Upper lobe of right lung (tissue), 1 donor: Measurements from ENCODE around the gene AQR. TPM values are rescaled to one million over a fixed set of nuclear protein-coding genes. Genes with fewer than 3 reads are reported as not detected.

Experiments used
- ATAC-seq: fragments of 200-7000 bp; cut with Tn5 transposase; one replicate; pipeline ENCODE4 v1.9.1; 2020; ENCODE audit warnings: mild to moderate bottlenecking, moderate library complexity
- DNase-seq: peaks from one replicate; pipeline ENCODE4 v3.0.0-alpha.2; 2020
- H3K27ac ChIP-seq: fragments of 200-600 bp; one replicate; pipeline ENCODE4 v1.8.0; 2022
- H3K27me3 ChIP-seq: fragments of 200-600 bp; one replicate; pipeline ENCODE4 v1.8.0; 2022; ENCODE audit warnings: mild to moderate bottlenecking
- H3K36me3 ChIP-seq: fragments of 200-600 bp; one replicate; pipeline ENCODE4 v1.8.0; 2022
- H3K4me1 ChIP-seq: fragments of 200-600 bp; one replicate; pipeline ENCODE4 v1.8.0; 2022
- H3K4me3 ChIP-seq: fragments of 200-600 bp; one replicate; pipeline ENCODE4 v1.8.0; 2022; ENCODE audit warnings: mild to moderate bottlenecking
- H3K9me3 ChIP-seq: fragments of 200-600 bp; one replicate; pipeline ENCODE4 v1.8.0; 2022
- intact Hi-C: fragments of 100-400 bp; cut with DNase I; formaldehyde crosslinking; loops from one replicate; pipeline ENCODE4 v1.11.0; 2022
- long read RNA-seq: library from polyadenylated mRNA; unstranded; transcript quantifications from one replicate; pipeline ENCODE4 v2.0.0, GENCODE V29; 2021
- total RNA-seq: library from RNA; stranded (reverse); fragmentation: NEBNext Ultra II Directional; extraction: Animal tissue kit (Norgen Biotek cat#: 25700); gene quantifications from one replicate; pipeline ENCODE4 v1.2.1, GENCODE V29; 2021
- TF ChIP-seq, protein P1 (sequence below): fragments of 200-600 bp; IDR thresholded peaks from one replicate; pipeline ENCODE4 v1.8.0; 2022; ENCODE audit warnings: antibody characterized with exemption
- donor health status: DM: no; HTN: yes; CAD: no; lungs with severe emphysema.

The AQR gene
- 28.2 TPM for total RNA-seq
- long read RNA-seq, full-length matches to known transcripts: 28 of 36 reads
- long read RNA-seq, partial matches to known transcripts: 4 of 36 reads
- long read RNA-seq, other reads (novel, unspliced or antisense): 4 of 36 reads

DNA sequence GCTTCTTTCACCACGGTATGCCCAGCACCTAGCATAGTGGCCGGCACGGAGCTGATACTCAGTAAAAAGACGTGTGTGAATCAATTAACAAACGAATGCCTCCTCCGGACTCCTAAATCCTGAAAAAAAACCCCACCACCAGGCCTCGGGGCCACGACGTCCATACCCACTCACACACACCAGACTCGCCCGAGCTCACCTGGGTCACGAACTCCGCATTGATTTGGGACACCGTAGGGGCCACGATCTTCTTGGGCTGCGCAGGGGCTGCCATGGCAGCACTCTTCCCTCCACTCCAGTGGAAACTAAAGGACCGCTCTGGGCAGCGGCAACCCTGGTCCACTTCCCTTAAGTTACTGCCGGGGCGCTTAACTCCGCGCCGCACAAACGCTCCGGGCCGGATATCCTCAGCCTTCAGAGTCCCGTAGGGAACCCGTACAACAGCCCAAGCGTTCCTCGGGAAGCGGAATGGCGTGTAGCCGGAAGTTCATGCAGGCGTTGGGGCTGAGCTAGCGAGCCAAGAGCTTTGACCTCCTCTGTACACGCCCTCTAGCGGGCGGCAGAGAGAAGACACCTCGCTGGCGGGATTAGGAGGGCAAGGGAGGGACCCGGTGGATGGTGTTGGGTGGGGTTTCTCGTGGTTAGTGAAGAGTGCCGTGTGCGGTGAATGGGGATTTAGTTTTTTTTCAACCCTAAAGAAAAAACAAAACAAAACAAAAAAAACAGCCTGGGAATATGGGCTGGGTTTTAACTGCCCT is at the start of gene AQR:
Gene AQR, minus strand, starts transcription at position 403 of the 758 bp plus-strand sequence. Its CDS starts 129 bp downstream, at position 274.
- intact Hi-C loops: no loop called here
- H3K36me3 ChIP-seq: no peaks in the 10 kb centered on the region
- peak within 1 kb of the TSS; percentile 98 for H3K4me3 ChIP-seq
- H3K27ac ChIP-seq: peak within 1 kb of the TSS; percentile 86
- TF ChIP-seq, protein P1, sequence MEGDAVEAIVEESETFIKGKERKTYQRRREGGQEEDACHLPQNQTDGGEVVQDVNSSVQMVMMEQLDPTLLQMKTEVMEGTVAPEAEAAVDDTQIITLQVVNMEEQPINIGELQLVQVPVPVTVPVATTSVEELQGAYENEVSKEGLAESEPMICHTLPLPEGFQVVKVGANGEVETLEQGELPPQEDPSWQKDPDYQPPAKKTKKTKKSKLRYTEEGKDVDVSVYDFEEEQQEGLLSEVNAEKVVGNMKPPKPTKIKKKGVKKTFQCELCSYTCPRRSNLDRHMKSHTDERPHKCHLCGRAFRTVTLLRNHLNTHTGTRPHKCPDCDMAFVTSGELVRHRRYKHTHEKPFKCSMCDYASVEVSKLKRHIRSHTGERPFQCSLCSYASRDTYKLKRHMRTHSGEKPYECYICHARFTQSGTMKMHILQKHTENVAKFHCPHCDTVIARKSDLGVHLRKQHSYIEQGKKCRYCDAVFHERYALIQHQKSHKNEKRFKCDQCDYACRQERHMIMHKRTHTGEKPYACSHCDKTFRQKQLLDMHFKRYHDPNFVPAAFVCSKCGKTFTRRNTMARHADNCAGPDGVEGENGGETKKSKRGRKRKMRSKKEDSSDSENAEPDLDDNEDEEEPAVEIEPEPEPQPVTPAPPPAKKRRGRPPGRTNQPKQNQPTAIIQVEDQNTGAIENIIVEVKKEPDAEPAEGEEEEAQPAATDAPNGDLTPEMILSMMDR: peak; percentile 95
- no peaks in the 10 kb centered on the region for H3K27me3 ChIP-seq
- H3K9me3 ChIP-seq: no peaks in the 10 kb centered on the region
- H3K4me1 ChIP-seq: peaks cover 19% of the 10 kb centered on the region
- DNase-seq: peak; percentile 97
- peak; percentile 100 for ATAC-seq

DNA sequence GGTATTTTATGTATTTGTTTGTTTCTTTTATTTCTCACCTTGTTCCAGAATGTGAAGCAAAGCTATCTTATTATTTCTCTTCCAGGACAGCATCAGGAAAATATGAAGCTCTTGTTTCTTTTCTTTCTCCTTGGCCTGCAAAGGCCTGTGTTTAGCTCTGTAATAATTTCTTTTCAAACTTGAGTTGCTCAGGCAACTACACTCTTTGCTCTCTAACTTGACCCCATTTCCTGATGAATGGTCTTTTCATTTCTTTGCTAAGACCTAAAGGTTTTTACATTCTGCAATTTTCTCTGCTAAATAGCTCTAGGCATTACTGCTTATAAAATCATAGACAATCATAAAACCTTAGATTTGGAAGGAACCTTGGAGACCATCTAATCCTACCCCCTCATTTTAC is 44.7 kb upstream of the AQR start:
- no peak for ATAC-seq
- no peak overlapping the region for H3K4me3 ChIP-seq

DNA sequence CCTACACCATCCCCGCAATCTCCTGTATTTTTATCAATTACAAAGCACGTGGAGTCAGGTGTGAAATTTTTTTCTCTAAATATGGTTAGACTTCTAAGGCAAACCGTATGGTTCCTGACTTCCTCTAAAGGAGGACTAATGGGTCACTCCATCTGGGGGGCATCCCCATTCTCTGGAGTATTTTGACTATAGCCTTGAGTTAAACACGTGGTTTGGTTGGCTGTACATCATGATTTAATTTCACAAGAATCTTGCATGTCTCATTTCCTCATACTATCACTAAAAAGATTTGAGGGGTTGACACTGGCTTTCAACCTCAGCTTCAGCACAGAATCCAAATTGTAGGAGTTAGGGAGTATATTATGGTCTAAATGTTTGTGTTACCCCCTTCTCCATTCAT is 43.8 kb upstream of the AQR start:
- ATAC-seq (no peak), DNase-seq (no peak)
- Histone ChIP-seq H3K9me3 (no peaks in the 10 kb centered on the region), H3K4me1 (no peaks in the 10 kb centered on the region), H3K27me3 (no peaks in the 10 kb centered on the region), H3K36me3 (no peaks in the 10 kb centered on the region), H3K27ac (no peak overlapping the region), H3K4me3 (no peak overlapping the region)
- TF ChIP-seq, protein P1: no peak
- intact Hi-C loops: no loop called here

More for the DNA sequence above, 44.7 kb upstream of the AQR start:
- Histone ChIP-seq H3K36me3 (no peaks in the 10 kb centered on the region), H3K4me1 (no peaks in the 10 kb centered on the region), H3K27me3 (no peaks in the 10 kb centered on the region), H3K27ac (no peak overlapping the region), H3K9me3 (no peaks in the 10 kb centered on the region)
- TF ChIP-seq, protein P1: no peak
- DNase-seq: no peak
- intact Hi-C loops: no loop called here

DNA sequence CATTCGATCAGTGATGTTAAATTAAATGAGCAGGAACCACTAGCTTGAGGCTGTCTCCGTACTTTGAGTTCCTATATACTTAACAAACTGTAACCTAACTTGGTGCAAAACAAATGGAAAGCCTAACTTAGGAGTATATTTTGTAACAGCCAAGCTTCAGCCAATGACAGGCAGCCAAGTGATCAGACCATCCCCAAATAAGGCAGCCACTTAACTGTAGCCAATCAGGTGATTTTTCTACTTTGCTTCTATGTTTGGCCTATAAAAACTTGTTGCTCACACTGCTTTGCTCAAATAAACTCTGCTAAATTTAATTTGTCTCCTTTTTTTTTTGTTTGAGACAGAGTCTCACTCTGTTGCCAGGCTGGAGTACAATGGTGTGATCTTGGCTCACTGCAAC is 37.9 kb upstream of the AQR start:
- intact Hi-C loops: no loop called here
- TF ChIP-seq, protein P1: no peak
- Histone ChIP-seq H3K27ac (no peak overlapping the region), H3K4me3 (no peak overlapping the region), H3K9me3 (no peaks in the 10 kb centered on the region), H3K4me1 (no peaks in the 10 kb centered on the region), H3K36me3 (no peaks in the 10 kb centered on the region), H3K27me3 (no peaks in the 10 kb centered on the region)
- ATAC-seq: no peak
- DNase-seq: no peak

DNA sequence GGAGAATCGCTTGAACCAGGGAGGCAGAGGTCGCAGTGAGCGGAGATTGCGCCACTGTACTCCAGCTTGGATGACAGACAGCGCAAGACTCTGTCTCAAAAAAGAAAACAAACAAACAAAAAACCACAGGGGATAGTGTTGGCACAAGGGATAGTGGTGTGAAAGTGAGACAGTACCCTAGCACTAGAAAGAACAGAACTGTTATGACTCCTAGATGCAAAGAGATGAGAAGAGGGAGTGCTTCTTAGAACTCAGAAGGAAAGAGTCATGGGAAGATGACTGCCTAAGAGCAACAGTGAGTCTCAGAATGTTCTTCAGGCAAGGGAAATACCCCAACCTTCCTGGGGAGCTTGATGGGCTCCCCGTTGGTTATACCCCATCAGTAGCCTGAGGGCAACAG is 36.4 kb upstream of the AQR start:
- H3K4me3 ChIP-seq: no peak overlapping the region
- H3K36me3 ChIP-seq: no peaks in the 10 kb centered on the region
- ATAC-seq (no peak), DNase-seq (no peak)
- H3K27ac ChIP-seq: no peak overlapping the region
- TF ChIP-seq, protein P1: no peak
- H3K4me1 ChIP-seq: no peaks in the 10 kb centered on the region
- intact Hi-C loops: no loop called here
- no peaks in the 10 kb centered on the region for H3K27me3 ChIP-seq
- no peaks in the 10 kb centered on the region for H3K9me3 ChIP-seq
